ENCODE data around the gene POLE4. TPM values are rescaled to one million over a fixed set of nuclear protein-coding genes. Genes with fewer than 3 reads are reported as not detected.

The POLE4 gene
- total RNA-seq, 1 experiment from 2014 or later: 34.6 TPM

DNA sequence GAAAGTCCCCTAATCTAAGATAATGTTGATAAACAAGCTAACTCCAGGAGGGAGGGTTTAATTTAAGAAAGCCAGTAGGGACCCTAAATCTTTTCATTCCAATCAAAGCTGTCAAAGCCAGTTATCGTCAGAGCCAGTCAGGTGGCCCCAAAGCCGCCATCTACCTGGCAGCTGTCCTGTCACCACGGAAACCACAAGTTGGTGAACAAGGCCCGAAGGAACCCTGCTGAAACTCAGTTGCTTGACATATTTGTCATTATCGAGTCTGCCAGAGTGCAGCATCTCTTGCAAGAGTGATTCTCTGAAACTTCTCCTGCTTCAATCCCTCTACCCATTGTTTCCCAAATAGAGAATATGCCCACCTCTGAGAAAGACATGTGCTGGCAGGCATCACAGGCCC is 30.8 kb upstream of the POLE4 start:
- intact Hi-C loops (cut with micrococcal nuclease; ENCODE audit: unreplicated experiment): no loop called here
- peaks cover 42% of the 10 kb centered on the region for H3K27me3 Mint-ChIP-seq (ENCODE audit: unreplicated experiment)
- no TSS peak for BruUV-seq (replicated peaks)
- DNase-seq: no peak
- no peak overlapping the region for H3K27ac Mint-ChIP-seq (ENCODE audit: unreplicated experiment)
- TF ChIP-seq, protein P1, sequence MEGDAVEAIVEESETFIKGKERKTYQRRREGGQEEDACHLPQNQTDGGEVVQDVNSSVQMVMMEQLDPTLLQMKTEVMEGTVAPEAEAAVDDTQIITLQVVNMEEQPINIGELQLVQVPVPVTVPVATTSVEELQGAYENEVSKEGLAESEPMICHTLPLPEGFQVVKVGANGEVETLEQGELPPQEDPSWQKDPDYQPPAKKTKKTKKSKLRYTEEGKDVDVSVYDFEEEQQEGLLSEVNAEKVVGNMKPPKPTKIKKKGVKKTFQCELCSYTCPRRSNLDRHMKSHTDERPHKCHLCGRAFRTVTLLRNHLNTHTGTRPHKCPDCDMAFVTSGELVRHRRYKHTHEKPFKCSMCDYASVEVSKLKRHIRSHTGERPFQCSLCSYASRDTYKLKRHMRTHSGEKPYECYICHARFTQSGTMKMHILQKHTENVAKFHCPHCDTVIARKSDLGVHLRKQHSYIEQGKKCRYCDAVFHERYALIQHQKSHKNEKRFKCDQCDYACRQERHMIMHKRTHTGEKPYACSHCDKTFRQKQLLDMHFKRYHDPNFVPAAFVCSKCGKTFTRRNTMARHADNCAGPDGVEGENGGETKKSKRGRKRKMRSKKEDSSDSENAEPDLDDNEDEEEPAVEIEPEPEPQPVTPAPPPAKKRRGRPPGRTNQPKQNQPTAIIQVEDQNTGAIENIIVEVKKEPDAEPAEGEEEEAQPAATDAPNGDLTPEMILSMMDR (IDR thresholded peaks at IDR 0.05; ENCODE audit: unreplicated experiment): no peak
- H3K9me3 Mint-ChIP-seq (ENCODE audit: low read depth, unreplicated experiment): no peaks in the 10 kb centered on the region
- H3K4me1 Mint-ChIP-seq (ENCODE audit: low read depth, unreplicated experiment): no peaks in the 10 kb centered on the region
- no peak overlapping the region for H3K4me3 Mint-ChIP-seq (ENCODE audit: low read depth, unreplicated experiment)
- no peaks in the 10 kb centered on the region for H3K36me3 Mint-ChIP-seq (ENCODE audit: insufficient read depth, unreplicated experiment)
- CTCF ChIA-PET: no interaction called here

DNA sequence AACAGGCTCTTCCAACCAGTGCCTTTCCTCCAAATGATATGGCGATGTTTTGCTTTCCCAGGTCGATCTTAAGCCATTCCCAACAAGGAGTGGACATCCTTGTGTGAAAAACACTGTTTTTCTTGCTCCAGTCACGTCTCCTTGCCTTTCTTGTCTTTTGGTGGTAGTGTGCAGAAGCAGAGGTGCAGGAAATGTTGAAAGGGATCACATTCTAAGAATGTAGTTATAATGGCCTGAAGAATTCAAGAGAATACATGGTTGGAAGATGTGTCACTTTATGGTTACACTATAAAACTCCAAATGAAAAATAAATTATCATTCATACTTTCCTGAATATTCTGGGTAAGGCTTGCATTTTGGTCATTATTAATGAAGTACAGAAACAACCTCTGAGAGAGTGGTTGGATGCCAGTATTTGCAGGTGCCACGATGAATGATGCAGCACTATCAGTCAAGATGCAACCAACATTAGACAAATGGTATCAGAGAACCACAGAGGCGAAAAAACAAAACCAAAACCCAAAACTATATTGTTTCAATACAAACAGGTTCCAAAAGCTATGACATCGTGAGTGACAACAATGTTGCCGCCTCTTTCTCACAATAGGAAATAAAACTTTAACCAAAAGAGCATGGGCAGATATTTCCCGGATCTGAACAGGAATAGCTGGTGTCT is 27.5 kb upstream of the POLE4 start:
- Mint-ChIP-seq H3K27me3 (ENCODE audit: unreplicated experiment) (peaks cover 74% of the 10 kb centered on the region), H3K36me3 (ENCODE audit: insufficient read depth, unreplicated experiment) (no peaks in the 10 kb centered on the region), H3K9me3 (ENCODE audit: low read depth, unreplicated experiment) (no peaks in the 10 kb centered on the region), H3K27ac (ENCODE audit: unreplicated experiment) (no peak overlapping the region), H3K4me1 (ENCODE audit: low read depth, unreplicated experiment) (no peaks in the 10 kb centered on the region), H3K4me3 (ENCODE audit: low read depth, unreplicated experiment) (no peak overlapping the region)
- CTCF ChIA-PET: no interaction called here
- DNase-seq: no peak
- TF ChIP-seq, protein P1 (IDR thresholded peaks at IDR 0.05; ENCODE audit: unreplicated experiment): no peak
- BruUV-seq (replicated peaks): no TSS peak
- intact Hi-C loops (cut with micrococcal nuclease; ENCODE audit: unreplicated experiment): no loop called here

DNA sequence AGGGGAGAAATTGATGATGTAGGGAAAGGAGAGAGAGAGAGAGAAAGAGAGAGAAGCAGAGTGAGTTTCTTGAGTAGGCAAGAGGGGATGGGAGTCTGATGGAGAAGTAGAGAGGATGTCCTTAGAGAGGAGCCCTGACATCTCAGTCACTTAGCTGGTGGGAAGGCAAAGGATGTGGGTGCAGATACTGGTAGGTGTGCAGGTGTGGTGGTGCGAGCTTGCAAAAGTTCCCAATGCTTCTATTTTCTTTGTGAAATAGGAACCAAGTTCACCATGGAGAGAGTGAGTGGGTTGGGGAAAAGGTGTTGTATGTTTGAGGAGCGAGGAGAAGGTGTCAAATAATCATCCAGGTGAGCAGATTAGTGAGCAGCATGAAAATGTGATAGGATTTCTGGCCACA is 26.5 kb upstream of the POLE4 start:
- Mint-ChIP-seq H3K27ac (ENCODE audit: unreplicated experiment) (no peak overlapping the region), H3K9me3 (ENCODE audit: low read depth, unreplicated experiment) (no peaks in the 10 kb centered on the region), H3K27me3 (ENCODE audit: unreplicated experiment) (peaks cover 80% of the 10 kb centered on the region), H3K36me3 (ENCODE audit: insufficient read depth, unreplicated experiment) (no peaks in the 10 kb centered on the region), H3K4me1 (ENCODE audit: low read depth, unreplicated experiment) (no peaks in the 10 kb centered on the region), H3K4me3 (ENCODE audit: low read depth, unreplicated experiment) (no peak overlapping the region)
- CTCF ChIA-PET: interaction anchor here (0.6 kb wide), 1 partner anchor 18 kb away, joined by 3 read pairs; no protein-coding TSS in a partner anchor
- DNase-seq: no peak
- intact Hi-C loops (cut with micrococcal nuclease; ENCODE audit: unreplicated experiment): no loop called here
- TF ChIP-seq, protein P1 (IDR thresholded peaks at IDR 0.05; ENCODE audit: unreplicated experiment): no peak
- no TSS peak for BruUV-seq (replicated peaks)

DNA sequence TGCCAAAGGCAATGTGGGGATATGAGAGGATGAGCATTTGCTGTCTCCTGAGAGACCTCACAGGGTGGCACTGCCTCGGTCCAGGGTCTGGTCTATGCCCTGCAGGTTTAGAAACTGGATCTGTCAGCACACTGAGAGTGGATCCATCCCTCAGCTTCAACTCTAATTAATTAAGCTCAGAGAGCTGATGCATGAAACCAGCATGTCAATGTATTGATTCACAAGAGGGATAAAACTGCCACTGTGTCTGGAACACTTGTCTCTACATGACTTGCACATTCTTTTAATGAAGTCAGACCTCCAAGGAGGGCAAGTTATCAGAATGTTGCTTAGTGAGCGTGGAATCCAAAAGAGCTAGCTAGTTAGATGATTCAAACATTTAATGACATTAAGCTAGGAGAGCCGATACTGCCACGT is 22.5 kb upstream of the POLE4 start:
- no peaks in the 10 kb centered on the region for H3K36me3 Mint-ChIP-seq (ENCODE audit: insufficient read depth, unreplicated experiment)
- no peak overlapping the region for H3K4me3 Mint-ChIP-seq (ENCODE audit: low read depth, unreplicated experiment)
- no peak for DNase-seq
- CTCF ChIA-PET: no interaction called here
- peaks cover 68% of the 10 kb centered on the region for H3K27me3 Mint-ChIP-seq (ENCODE audit: unreplicated experiment)
- H3K27ac Mint-ChIP-seq (ENCODE audit: unreplicated experiment): no peak overlapping the region
- no peaks in the 10 kb centered on the region for H3K9me3 Mint-ChIP-seq (ENCODE audit: low read depth, unreplicated experiment)
- H3K4me1 Mint-ChIP-seq (ENCODE audit: low read depth, unreplicated experiment): no peaks in the 10 kb centered on the region
- TF ChIP-seq, protein P1 (IDR thresholded peaks at IDR 0.05; ENCODE audit: unreplicated experiment): no peak
- BruUV-seq (replicated peaks): no TSS peak
- intact Hi-C loops (cut with micrococcal nuclease; ENCODE audit: unreplicated experiment): no loop called here

All from Calu3 (cell line).